ENCODE data around the gene FOXR1.

Gene FOXR1

GRCh38 chr11:118930094-118930712, 41.4 kb upstream of the FOXR1 start (continued):
- TF ChIP-seq ZNF704 (tag by site-specific recombination; IDR thresholded peaks at IDR 0.05) = no peak
- no peak for TF ChIP-seq ZNF2 (tag by site-specific recombination; IDR thresholded peaks at IDR 0.05)
- no peak for TF ChIP-seq ZNF37A (tag by site-specific recombination; IDR thresholded peaks at IDR 0.05)
- TF ChIP-seq ZNF394 (tag by site-specific recombination; IDR thresholded peaks at IDR 0.05; ENCODE audit: borderline replicate concordance) = no peak
- TF ChIP-seq ZNF530 (tag by site-specific recombination; IDR thresholded peaks at IDR 0.05; ENCODE audit: low read depth) = no peak
- no peak for TF ChIP-seq PRDM1 (tag by site-specific recombination; IDR thresholded peaks at IDR 0.05)
- TF ChIP-seq ZNF549 (tag by site-specific recombination; IDR thresholded peaks at IDR 0.05) = no peak
- no peak for TF ChIP-seq ZNF626 (tag by site-specific recombination; IDR thresholded peaks at IDR 0.05)
- TF ChIP-seq ZNF214 (tag by site-specific recombination; IDR thresholded peaks at IDR 0.05; ENCODE audit: borderline replicate concordance) = no peak
- TF ChIP-seq ZNF558 (tag by site-specific recombination; IDR thresholded peaks at IDR 0.05) = no peak
- no peak for TF ChIP-seq ZNF560 (tag by site-specific recombination; IDR thresholded peaks at IDR 0.05; ENCODE audit: borderline replicate concordance)
- no peak for TF ChIP-seq ZBTB49 (tag by site-specific recombination; IDR thresholded peaks at IDR 0.05; ENCODE audit: low read depth)
- TF ChIP-seq ZNF398 (tag by site-specific recombination; IDR thresholded peaks at IDR 0.05) = no peak
- no peak for TF ChIP-seq RBAK (tag by site-specific recombination; IDR thresholded peaks at IDR 0.05)
- no peak for TF ChIP-seq ZBTB26 (tag by site-specific recombination; optimal IDR thresholded peaks at IDR 0.05)
- no peak for TF ChIP-seq KLF10 (tag by site-specific recombination; IDR thresholded peaks at IDR 0.05)
- no peak for TF ChIP-seq ZFP41 (tag by site-specific recombination; IDR thresholded peaks at IDR 0.05; ENCODE audit: borderline replicate concordance)
- TF ChIP-seq ZNF488 (tag by site-specific recombination; IDR thresholded peaks at IDR 0.05) = no peak
- TF ChIP-seq ZNF701 (tag by site-specific recombination; IDR thresholded peaks at IDR 0.05) = no peak
- peak; percentile 76 for TF ChIP-seq ZBTB10 (tag by site-specific recombination; IDR thresholded peaks at IDR 0.05)
- TF ChIP-seq KLF7 (tag by site-specific recombination; IDR thresholded peaks at IDR 0.05; ENCODE audit: borderline replicate concordance) = no peak
- TF ChIP-seq HOXA7 (CRISPR knock-in tag; IDR thresholded peaks at IDR 0.05; ENCODE audit: borderline replicate concordance) = no peak
- TF ChIP-seq ZNF280C (tag by site-specific recombination; IDR thresholded peaks at IDR 0.05) = no peak
- TF ChIP-seq ZNF777 (tag by site-specific recombination; IDR thresholded peaks at IDR 0.05; ENCODE audit: borderline replicate concordance) = no peak
- no peak for TF ChIP-seq ZNF513 (tag by site-specific recombination; IDR thresholded peaks at IDR 0.05)
- TF ChIP-seq HOXC10 (CRISPR knock-in tag; IDR thresholded peaks at IDR 0.05) = no peak

All from HEK293 (cell line).